ACC112 (cell line): ENCODE data around the gene PI3.

ENCODE experiments used
- H2AFZ ChIP-seq: fragments of 200-600 bp; sonication (generic); one replicate; pipeline ENCODE4 v1.6.0; 2017; ENCODE audit warnings: antibody characterized with exemption, low read length; ENCODE audit not compliant: unreplicated experiment
- H3K27ac ChIP-seq: fragments of 200-600 bp; sonication (generic); 2 replicates; pipeline ENCODE4 v1.5.1; 2014; ENCODE audit warnings: low read depth, mild to moderate bottlenecking, antibody characterized with exemption, low read length, moderate library complexity
- H3K27me3 ChIP-seq: fragments of 200-600 bp; sonication (generic); 2 replicates; pipeline ENCODE4 v1.6.1; 2014; ENCODE audit warnings: mild to moderate bottlenecking, antibody characterized with exemption, low read length, moderate library complexity, mixed read lengths; ENCODE audit not compliant: insufficient read depth
- H3K36me3 ChIP-seq: fragments of 200-600 bp; sonication (generic); 2 replicates; pipeline ENCODE4 v1.6.1; 2016; ENCODE audit warnings: mild to moderate bottlenecking, antibody characterized with exemption, low read length, moderate library complexity, mixed read lengths; ENCODE audit not compliant: insufficient read depth
- H3K4me1 ChIP-seq: fragments of 200-600 bp; sonication (generic); one replicate; pipeline ENCODE4 v1.6.1; 2016; ENCODE audit warnings: low read length, mixed read lengths; ENCODE audit not compliant: insufficient read depth, unreplicated experiment, control insufficient read depth
- H3K4me3 ChIP-seq: fragments of 200-600 bp; sonication (generic); 2 replicates; pipeline ENCODE4 v1.5.1; 2014; ENCODE audit warnings: mild to moderate bottlenecking, low read depth, low read length
- H3K79me2 ChIP-seq: fragments of 200-600 bp; sonication (generic); one replicate; pipeline ENCODE4 v1.6.0; 2016; ENCODE audit warnings: low read length; ENCODE audit not compliant: control insufficient read depth, unreplicated experiment, insufficient read depth

The PI3 gene

GRCh38 chr20:45221076-45221475 lies 46.4 kb downstream of the PI3 start, which contains the start of gene SEMG2:
Gene SEMG2 (plus strand): TSS chr20:45221373. CDS start chr20:45221390, 17 bp downstream.
- no peak within 1 kb of the TSS for H2AFZ ChIP-seq
- no peaks in the 10 kb centered on the region for H3K79me2 ChIP-seq
- H3K4me3 ChIP-seq, result no peak within 1 kb of the TSS
- H3K27ac ChIP-seq, result no peak within 1 kb of the TSS
- H3K4me1 ChIP-seq, result no peaks in the 10 kb centered on the region
- H3K27me3 ChIP-seq, result peaks cover 78% of the 10 kb centered on the region
- no peaks in the 10 kb centered on the region for H3K36me3 ChIP-seq

- H3K4me1 ChIP-seq, result no peaks in the 10 kb centered on the region
- no peak overlapping the region for H3K4me3 ChIP-seq
- H3K79me2 ChIP-seq, result no peaks in the 10 kb centered on the region
- no peaks in the 10 kb centered on the region for H3K36me3 ChIP-seq
- peaks cover 87% of the 10 kb centered on the region for H3K27me3 ChIP-seq
- H3K27ac ChIP-seq, result no peak overlapping the region
- no peak overlapping the region for H2AFZ ChIP-seq
Observed at GRCh38 chr20:45223136-45223535, 48.4 kb downstream of the PI3 start.
